Muscle of arm (tissue), 12 donors: ENCODE measurements around the gene TXNRD2. TPM values are rescaled to one million over a fixed set of nuclear protein-coding genes. Genes with fewer than 3 reads are reported as not detected.
"Not testable (repeated sequence)": the region's sequence is repeated elsewhere in the genome, so short reads cannot be mapped to it uniquely, and the experiment has no call there.

ENCODE experiments used
- DNase-seq: peaks from one replicate; pipeline ENCODE4 v3.0.0-alpha.2; 2013
- polyA plus RNA-seq, 12 donors: library from polyadenylated mRNA; unstranded; fragments of 120-200 nt; gene quantifications; one replicate each; pipeline ENCODE4 v1.2.1, GENCODE V29; 2013; ENCODE audit not compliant: insufficient read length in 12 of 12

Gene TXNRD2
- polyA plus RNA-seq, 12 donors: 12.0 to 24.1 (median 15.1) TPM; not detected in 1

DNA sequence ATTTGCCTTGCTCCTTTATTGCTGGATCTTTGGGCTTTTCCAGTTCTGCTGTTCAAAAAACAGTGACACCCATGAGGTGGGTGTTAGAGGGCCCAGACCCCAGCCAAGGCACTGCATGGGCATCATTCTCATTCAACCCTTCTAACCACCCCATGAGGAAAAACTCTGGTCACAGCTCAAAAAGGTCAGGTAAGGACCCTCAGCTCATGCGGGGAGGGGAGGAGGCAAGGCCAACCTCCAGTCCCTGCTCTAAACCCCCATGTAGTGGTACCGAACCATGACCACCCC is 94.3 kb downstream of the TXNRD2 start:
- DNase-seq: no peak

DNA sequence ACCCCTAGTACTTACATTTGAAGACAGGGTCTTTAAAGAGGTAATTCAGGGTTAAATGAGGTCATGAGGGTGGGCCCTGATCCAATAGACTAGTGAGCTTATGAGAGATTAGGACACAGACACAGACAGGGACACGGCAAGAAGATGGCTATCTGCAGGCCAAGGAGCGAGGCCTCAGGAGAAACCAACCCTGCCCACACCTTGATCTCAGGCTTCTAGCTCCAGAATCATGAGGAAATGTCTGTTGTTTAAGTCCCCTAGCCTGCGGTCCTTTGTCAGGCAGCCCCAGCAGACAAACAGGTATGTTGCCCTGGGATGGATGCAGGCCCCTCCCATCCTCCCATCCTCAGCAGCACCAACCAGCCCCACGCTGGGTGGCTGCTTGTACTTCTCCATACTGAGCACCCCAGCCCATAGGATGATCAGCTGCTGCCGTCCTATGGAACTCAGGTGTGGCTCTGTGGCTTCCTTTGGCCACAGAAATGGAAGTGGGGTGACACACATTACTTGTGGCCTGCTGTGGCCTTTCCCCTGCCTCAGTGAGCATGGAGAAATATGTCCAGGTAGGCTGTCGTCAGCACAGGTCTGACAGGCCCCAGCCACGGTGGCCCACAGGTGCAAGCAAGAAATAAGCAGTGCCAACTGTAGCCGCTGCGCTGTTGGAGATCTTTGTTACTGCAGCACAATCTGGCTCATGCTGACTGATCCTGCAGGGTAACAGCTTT is 94.8 kb downstream of the TXNRD2 start:
- no peak for DNase-seq

DNA sequence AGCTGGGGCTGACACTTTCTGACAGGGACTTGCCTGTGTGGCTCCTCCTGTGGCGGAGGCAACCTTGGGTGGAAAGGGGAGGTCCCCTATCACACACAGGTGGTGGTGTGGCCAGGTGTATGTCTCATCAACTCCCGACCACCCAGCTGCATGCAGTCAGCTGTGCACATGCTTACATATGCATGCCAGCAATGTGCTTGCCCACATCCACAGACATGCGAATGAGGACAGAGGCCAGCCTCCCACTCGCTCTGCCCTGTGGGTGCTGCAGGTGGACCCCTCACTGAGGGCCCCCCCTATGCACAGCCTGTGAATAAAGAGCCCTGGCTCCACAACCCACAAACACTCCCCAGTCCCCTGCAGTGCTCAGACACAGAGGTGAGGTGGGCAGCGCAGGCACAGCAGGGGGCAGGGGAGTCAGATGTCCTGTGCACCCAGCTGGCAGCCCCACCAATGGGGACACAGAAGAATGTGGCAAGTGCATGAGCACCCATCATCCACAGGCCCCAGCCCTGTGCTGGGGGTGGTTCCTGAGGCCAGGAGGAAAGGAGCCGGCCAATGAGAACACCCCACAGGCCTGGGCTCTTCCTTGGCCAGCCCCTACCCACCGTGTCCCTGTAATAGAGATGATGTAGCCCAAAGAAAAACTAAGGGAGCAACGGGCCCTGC is 96.4 kb downstream of the TXNRD2 start:
- no peak for DNase-seq

DNA sequence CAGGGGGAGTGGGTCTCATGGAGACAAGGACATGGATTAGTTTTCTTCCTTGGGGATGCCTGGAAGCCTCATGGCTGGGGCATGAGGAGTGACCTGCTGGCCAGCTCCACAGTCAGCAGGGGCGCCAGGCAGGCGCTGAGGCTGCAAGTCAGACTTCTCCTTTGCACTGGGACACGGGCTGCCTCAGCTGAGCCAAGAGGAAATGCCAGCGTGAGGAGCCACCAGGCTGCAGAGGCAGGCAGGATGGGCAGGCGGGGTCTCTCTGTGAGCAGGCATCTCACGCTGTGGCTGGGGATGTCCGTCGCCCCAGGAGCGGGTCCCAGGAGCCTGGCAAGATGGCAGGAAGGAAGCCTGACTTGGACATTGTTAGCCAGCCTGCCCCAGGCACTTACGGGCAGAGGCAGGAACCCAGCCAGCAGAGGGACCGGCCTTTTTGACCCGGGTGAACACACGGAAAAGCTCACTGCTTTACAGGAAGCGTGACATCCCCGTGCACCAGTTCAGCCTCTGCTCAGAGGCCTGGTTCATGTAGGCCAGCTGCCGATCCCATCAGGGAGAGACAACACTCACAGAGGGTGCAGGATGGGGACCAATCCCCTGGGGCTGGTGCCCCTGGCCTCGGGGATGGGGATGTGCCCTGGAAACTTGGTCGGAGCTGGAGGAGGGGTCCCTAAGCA is 97.1 kb downstream of the TXNRD2 start:
- peak; percentile 26 for DNase-seq

DNA sequence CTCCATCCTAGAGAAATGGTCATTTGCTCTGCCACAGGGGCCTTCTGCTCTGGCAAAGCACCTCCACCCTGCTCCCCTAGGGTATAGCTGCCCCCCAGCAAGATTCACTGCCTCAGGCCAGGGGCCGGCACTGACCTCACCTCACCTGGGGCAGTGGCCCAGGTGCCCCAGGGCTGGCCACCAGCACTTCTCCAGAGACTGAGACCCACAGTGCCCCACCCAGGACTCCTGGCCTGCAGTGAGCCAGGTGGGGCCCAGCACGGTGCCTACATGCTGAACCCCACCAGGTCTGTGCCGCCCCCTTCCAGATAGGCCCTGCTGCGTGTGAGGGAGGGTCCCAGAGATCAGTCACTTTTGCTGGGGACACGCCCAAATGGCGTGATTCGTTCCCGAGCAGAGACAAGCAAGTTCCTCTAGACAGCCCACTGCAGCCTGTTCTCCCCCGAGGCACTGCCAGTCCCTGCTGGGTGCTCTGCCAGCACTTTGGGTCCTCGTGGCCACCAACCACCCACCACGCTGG is 97.7 kb downstream of the TXNRD2 start:
- DNase-seq: no peak

DNA sequence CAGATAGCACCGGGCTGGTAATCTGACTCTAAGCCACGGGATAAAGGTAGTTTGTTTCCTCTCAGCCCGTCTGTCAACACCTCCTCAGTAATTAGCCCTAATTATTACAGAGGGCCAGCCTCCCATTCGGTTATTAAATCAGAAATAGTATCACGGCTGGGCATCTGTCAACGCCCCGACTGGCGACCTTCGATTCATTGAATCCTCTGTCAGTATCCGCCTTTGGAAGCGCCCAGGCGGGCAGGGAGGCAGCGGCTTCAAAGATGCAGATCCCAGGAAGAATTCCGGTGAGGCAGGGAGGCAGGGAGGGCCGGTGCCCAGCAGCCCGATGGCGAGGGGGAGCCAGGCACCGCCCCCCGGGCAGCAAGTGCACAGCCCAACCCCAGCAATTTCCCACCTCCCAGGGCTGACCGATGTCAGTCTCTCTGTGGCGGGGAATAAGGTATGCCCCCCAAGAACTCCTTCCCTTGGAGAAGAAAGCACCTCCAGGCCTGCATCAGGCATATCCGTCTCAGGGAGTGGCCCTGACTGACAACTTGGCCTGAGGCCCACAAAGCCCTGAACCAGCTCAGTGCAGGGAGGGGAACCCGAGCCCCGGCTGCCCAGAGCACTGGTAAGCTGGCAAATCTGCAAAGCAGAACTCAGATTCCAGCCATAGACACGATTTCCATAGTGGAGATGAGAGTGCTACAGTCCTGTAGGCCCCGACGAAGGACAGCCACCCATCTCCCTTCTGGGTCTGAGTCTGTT is 98.3 kb downstream of the TXNRD2 start:
- no peak for DNase-seq

DNA sequence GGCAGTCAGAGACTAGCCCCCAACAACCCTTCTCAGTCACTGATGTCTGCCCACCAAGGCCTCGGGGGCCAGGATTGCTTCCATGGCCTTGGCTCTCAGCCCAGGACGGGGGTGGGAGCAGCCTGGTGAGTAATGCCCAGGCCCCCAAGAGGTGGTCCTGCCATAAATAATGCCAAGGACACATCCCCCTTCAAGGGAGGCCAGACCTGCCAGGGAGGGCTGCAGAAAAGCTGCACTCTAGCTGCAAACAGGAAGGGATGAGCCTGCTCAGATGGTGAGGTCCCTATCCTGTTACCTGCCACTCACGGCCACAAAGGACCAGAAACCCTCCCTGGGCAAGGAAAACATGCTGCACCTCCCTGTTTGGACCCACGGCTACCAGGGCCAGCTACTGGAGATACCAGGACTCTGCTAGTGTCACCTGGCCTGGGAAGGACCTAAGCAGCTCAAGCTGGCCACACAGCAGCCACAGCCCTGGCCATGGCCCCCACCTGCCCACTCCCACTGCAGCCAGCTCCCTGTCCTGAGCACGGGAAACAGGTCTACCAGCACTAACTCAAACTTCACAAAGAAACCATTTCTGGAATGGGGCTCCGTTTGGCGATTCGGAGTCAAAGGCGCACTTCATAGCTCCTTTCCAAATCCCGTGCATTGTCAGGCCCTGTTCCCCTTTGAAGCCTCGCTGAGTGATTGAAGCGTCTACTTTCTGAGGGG is 99.1 kb downstream of the TXNRD2 start:
- no peak for DNase-seq

DNA sequence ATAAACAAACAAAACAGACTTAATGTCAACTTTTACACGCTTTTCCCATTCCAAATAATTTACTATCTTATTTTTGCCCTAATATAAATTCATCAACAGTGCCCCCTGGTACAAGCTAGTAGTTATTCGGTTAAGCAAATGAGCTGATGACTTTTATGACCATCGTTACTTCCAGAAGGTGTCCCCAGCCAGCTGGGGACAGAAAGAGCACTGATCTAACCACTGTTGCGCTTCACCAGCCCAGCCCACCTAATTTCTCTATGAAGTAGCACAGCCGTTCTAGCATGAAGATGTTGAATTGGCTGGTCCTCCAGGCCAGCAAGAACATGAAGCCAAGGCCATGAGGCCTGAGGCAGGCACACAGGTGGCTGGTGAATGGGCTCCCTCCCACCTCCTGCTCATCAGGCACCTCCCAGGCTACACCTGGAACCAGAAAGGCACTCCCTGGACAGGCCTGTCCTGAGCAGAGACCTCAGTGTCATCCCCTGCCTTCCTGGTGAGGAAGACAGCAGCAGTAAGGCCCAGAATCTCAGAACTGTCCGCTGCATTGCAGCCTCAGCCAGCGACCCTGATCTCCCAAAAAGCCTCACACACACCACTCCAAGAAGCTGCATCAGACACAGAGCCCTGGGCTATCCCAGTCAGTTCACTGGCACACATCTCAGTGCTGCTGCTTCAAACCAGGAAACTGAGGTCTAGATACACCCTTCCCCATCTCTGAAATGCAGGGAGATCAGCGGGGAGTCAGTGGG is 99.8 kb downstream of the TXNRD2 start:
- no peak for DNase-seq

DNA sequence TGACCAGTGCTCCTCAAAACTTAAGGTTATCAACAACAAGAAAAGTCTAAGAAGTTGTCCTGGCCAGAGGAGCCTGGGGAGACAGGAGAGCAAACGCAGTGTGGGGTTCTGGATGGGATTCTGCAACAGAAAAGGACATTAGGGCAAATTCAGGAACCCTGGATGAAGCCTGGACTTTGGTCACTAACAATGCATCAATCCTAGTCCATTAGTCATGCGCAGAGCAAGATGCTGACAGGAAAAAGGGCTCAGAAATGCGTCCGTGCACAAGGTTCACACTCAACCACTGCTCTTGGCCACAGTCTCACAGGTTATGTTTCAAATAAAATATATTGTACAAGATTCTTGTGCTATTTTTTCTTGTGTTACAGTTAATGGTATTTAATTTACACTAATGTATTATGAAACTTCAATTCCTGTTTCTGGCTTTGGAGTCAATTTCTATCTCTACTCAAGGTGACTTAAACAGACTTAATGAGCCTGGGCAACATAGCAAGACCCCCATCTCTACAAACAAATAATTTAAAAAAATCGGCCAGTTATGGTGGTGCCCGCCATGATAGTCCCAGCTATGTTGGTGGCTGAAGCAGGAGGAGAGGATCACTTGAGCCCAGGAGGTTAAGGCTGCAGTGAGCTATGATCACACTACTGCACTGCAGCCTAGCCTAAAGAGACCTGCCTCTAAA is 100.5 kb downstream of the TXNRD2 start:
- DNase-seq: no peak

DNA sequence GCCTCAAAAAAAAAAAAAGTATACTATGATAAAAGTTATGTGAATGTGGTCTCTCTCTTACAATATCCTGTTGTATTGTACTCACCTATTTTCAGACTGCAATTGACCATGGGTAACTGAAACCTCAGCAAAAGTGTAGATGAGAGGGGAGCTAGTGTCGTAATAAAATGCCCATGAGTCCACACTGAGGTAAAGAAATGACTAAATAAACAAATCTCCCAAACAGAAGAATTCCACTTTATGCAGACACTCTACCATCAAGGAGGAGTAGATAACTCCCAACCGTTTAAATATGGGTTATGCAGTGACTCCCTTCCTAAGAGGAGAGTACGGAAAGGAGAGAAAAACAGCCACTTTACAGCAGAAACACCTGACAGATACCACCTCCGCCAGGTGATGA is 101.6 kb downstream of the TXNRD2 start:
- no peak for DNase-seq

DNA sequence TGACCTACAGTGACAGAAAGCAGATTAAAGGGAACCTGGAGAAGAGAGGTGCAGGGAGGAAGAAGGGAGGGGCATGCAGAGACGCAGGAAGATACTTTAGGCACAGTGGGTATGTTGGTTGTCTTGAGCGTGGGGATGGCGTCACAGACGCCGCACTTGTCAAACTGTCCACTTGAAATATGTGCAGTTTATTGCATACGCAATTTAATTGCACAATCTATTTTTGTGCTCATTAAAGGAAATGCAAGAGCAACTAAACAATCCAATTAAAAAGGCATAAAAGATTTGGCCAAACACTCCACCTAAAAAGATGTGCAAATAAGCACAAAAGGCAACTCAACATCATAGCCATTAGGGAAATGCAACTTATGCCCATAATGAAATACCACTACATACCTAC is 103.7 kb downstream of the TXNRD2 start:
- no peak for DNase-seq

DNA sequence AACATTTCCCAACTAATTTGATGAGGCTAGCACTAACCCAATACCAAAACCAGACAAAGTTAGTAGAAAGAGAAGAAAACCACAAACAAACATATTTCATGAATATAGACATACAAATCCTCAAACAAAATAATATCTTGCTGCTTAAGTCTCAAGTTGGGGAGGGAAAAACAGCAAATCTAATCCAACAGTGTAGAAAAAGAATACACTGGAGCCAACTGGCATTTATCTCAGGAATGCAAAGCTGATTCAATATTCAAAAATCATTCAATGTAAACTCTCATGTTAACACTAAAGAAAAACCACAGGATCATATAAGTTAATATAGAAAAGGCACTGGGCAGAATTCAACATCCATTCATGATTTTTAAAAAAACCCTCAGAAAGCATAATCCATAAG is 105.1 kb downstream of the TXNRD2 start:
- DNase-seq: no peak

DNA sequence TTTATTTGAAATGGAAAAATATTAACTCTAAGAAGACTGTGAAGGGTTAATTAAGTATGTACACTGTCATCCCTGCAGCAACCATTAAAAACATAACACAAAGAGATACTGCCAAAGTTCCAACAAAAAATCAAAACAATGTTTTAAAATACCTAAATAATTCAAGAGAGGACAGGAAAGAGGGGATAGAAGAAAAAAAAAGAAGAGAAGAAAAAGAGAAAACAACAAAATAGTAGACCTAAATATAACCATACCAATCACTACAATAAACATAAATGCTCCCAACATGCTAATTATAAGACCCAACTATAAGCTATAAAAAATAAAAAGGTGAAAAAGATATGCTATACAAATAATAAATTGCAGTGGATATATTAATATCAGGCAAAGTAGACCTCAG is 107.0 kb downstream of the TXNRD2 start:
- no peak for DNase-seq

DNA sequence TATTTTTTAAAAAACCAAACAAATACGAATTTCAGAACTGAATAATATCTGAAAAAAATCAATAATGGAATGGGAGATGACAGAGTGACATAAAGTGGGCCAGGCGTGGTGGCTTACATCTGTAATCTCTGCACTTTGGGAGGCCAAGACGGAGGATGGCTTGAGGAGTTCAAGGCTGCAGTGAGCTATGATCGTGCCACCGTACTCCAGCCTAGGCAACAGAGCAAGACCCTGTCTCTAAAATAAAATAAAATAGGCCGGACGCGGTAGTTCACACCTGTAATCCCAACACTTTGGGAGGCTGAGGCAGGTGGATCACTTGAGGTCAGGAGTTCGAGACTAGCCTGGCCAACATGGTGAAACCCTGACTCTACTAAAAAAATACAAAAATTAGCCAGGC is 108.3 kb downstream of the TXNRD2 start:
- DNase-seq: not testable (repeated sequence)

DNA sequence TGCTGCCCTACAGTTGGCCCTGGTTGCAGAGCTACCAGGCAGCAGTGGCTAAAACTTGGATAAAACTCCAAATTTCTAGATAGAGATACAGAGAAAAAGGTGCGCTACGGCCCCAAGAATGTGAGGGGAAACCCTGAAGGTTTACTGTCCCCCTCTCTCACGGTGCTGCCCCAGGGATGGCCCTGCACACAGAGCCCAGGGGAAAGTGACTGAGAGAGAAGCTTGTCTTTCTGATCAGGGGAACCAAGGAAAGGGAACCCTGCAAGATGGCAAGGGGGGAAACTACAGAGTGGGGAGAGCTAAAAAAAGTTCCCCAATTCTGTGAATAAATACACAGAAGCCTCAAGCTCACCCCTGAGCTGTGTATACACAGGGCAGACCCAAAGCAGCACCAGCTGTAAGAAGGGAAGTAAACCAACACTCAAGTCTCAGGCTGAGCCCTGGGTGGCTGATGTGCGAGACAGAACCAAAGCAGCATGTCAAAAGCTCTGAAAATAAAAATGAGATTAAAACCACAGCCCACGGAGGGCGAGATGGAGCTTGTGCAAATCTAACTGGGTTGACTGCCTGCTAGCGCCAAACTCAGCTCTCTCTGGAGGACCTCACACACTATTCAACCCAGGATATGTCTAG is 109.0 kb downstream of the TXNRD2 start:
- DNase-seq: no peak

DNA sequence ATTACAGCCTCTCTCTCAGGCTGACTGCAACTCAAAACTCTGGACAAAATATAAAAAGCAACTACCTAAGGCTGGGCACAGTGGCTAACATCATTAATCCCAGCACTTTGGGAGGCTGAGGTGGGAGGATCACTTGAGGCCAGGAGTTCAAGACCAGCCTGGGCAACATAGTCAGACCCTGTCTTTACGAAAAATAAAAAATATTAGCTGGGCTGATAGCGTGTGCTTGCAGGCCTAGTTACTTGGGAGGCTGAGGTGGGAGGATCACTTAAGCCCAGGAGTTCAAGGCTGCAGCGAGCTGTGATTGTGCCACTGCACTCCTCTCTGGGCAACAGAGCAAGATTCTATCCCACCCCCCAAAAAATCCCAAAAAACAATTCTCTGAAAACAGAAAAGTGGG is 109.6 kb downstream of the TXNRD2 start:
- DNase-seq: not testable (repeated sequence)

DNA sequence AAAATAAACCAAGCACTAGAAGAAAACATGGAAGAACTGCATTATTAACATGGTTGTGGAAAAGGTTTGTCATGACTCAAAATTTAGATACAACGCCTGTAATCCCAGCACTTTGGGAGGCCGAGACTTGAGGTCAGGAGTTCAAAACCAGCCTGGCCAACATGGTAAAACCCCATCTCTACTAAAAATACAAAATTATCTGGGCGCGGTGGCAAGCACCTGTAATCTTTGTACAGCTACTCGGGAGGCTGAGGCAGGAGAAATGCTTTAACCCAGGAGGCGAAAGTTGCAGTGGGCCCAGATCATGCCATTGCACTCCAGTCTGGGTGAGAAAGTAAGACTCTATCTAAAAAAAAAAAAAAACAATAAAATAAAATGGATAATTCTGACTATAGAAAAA is 110.6 kb downstream of the TXNRD2 start:
- DNase-seq: no peak

DNA sequence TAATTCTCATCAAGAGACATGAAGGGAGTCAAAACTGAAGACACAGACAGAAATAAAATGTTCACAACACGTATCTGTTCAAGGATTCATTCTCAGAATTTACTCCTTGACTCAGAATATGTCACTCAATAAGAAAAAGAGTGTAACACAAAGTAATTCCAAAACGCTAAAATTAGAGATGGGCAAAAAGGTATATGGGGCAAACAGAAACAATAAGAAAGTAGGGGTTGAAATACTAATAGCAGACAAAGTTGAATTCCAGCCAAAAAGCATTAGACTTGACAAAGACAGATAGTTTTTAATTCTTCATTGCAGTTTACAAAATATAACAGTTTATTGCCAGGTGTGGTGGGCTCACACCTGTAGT is 113.6 kb downstream of the TXNRD2 start:
- DNase-seq: no peak

DNA sequence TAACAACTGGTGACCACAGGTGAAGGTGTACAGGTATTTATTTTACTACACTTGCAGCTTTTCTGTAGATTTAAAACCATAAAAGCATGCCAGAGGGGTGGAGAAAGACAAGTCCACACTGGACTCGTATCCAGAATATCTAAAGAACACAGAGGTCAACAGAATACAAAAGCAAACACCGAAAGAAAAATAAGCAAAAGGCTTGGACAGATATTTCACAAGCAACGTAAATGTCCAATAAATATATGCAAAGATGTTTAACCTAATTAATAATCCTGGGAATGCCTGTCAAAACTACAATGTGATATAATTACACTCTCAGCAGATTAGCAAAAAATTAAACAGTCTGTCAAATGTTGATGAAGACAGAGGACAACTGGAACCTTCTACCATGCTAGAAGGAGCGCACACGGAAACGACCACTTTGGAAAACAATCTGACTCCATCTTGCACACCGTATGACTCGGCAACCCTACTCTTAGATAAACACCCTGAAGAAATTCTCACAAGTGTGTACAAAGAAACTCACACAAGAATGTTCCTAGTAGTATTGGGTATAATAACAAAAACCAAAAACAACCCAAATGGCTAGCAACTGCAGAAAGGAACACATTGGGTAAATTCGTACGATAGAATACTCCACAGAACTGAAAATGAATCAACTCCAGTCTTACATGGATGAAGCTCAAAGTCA is 114.1 kb downstream of the TXNRD2 start:
- no peak for DNase-seq
